GM12878 (cell line): ENCODE measurements around the gene ART4.

Source experiments
- EZH2 ChIP-seq: IDR thresholded peaks from 2 replicates; pipeline ENCODE4 v1.6.1; 2012; ENCODE audit warnings: low read depth, mild to moderate bottlenecking, control low read depth, inconsistent platforms, low read length, borderline replicate concordance; ENCODE audit not compliant: control insufficient read depth
- POLR2AphosphoS5 ChIP-seq: IDR thresholded peaks from 2 replicates; pipeline ENCODE4 v1.6.1; 2011; ENCODE audit warnings: mild to moderate bottlenecking, low read length, inconsistent platforms
- RUNX3 ChIP-seq: IDR thresholded peaks from 2 replicates; pipeline ENCODE4 v1.6.1; 2012; ENCODE audit warnings: low read length, inconsistent platforms
- TF ChIP-seq, protein P1 (sequence below), 3 experiments: IDR thresholded peaks in 2 of 3; conservative IDR thresholded peaks in 1 of 3; 2 replicates each; pipeline ENCODE4 v1.5.1; 2011; ENCODE audit warnings: low read depth in 3 of 3, low read length in 3 of 3, mild to moderate bottlenecking in 3 of 3, control low read depth in 2 of 3, moderate library complexity in 2 of 3, inconsistent platforms in 1 of 3, mixed read lengths in 1 of 3; ENCODE audit not compliant: control insufficient read depth in 2 of 3, insufficient read depth in 1 of 3; ENCODE audit errors: extremely low read depth in 1 of 3

GRCh38 chr12:14873440-14874185 is 30.3 kb upstream of the ART4 start:
- TF ChIP-seq EZH2 (no peak), POLR2AphosphoS5 (no peak), RUNX3 (no peak)
- TF ChIP-seq, protein P1, sequence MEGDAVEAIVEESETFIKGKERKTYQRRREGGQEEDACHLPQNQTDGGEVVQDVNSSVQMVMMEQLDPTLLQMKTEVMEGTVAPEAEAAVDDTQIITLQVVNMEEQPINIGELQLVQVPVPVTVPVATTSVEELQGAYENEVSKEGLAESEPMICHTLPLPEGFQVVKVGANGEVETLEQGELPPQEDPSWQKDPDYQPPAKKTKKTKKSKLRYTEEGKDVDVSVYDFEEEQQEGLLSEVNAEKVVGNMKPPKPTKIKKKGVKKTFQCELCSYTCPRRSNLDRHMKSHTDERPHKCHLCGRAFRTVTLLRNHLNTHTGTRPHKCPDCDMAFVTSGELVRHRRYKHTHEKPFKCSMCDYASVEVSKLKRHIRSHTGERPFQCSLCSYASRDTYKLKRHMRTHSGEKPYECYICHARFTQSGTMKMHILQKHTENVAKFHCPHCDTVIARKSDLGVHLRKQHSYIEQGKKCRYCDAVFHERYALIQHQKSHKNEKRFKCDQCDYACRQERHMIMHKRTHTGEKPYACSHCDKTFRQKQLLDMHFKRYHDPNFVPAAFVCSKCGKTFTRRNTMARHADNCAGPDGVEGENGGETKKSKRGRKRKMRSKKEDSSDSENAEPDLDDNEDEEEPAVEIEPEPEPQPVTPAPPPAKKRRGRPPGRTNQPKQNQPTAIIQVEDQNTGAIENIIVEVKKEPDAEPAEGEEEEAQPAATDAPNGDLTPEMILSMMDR (IDR thresholded peaks at IDR 0.05 in 2 of 3, conservative IDR thresholded peaks at IDR 0.05 in 1 of 3; ENCODE audit: control insufficient read depth in 2 of 3, extremely low read depth in 1 of 3, insufficient read depth in 1 of 3, low read depth in 3 of 3, low read length in 3 of 3), result no peak
